Measurements from ENCODE around the gene ACYP1.
"Not testable (repeated sequence)": the region's sequence is repeated elsewhere in the genome, so short reads cannot be mapped to it uniquely, and the experiment has no call there.

Gene ACYP1

GRCh38 chr14:75077794-75078193 is 14.0 kb upstream of the ACYP1 start:
- in situ Hi-C loops (cut with MboI; ENCODE audit: low sequenced_read_pairs, unreplicated experiment): no loop called here
- no peak for TF ChIP-seq CTCF (IDR thresholded peaks at IDR 0.05; ENCODE audit: borderline replicate concordance, control extremely low read depth, extremely low read depth, insufficient read depth, missing control alignments)
- DNase-seq (ENCODE audit: low spot score): no peak

GRCh38 chr14:75070383-75070782 is 6.6 kb upstream of the ACYP1 start:
- DNase-seq (ENCODE audit: low spot score): no peak
- no peak for TF ChIP-seq CTCF (IDR thresholded peaks at IDR 0.05; ENCODE audit: borderline replicate concordance, control extremely low read depth, extremely low read depth, insufficient read depth, missing control alignments)
- in situ Hi-C loops (cut with MboI; ENCODE audit: low sequenced_read_pairs, unreplicated experiment): no loop called here

GRCh38 chr14:75069811-75070145 is 6.0 kb upstream of the ACYP1 start:
- in situ Hi-C loops (cut with MboI; ENCODE audit: low sequenced_read_pairs, unreplicated experiment): no loop called here
- no peak for DNase-seq (ENCODE audit: low spot score)
- no peak for TF ChIP-seq CTCF (IDR thresholded peaks at IDR 0.05; ENCODE audit: borderline replicate concordance, control extremely low read depth, extremely low read depth, insufficient read depth, missing control alignments)

GRCh38 chr14:75069121-75069810 is 5.4 kb upstream of the ACYP1 start, which contains the start of gene ZC2HC1C:
Gene ZC2HC1C (plus strand): TSS chr14:75069641. CDS start chr14:75070574, 933 bp downstream.
- peak; percentile 90 for DNase-seq (ENCODE audit: low spot score)
- in situ Hi-C loops (cut with MboI; ENCODE audit: low sequenced_read_pairs, unreplicated experiment): no loop called here
- TF ChIP-seq CTCF (IDR thresholded peaks at IDR 0.05; ENCODE audit: borderline replicate concordance, control extremely low read depth, extremely low read depth, insufficient read depth, missing control alignments): no peak

GRCh38 chr14:75068294-75069120 is 4.7 kb upstream of the ACYP1 start:
- DNase-seq (ENCODE audit: low spot score): no peak
- in situ Hi-C loops (cut with MboI; ENCODE audit: low sequenced_read_pairs, unreplicated experiment): no loop called here
- TF ChIP-seq CTCF (IDR thresholded peaks at IDR 0.05; ENCODE audit: borderline replicate concordance, control extremely low read depth, extremely low read depth, insufficient read depth, missing control alignments): no peak

- in situ Hi-C loops (cut with MboI; ENCODE audit: low sequenced_read_pairs, unreplicated experiment); DNase-seq (ENCODE audit: low spot score): not testable (repeated sequence)
Observed at GRCh38 chr14:75067765-75068164, 3.9 kb upstream of the ACYP1 start.

GRCh38 chr14:75067212-75067611 is 3.4 kb upstream of the ACYP1 start:
- DNase-seq (ENCODE audit: low spot score): no peak
- in situ Hi-C loops (cut with MboI; ENCODE audit: low sequenced_read_pairs, unreplicated experiment): no loop called here

More at GRCh38 chr14:75067212-75067611, 3.4 kb upstream of the ACYP1 start:
- TF ChIP-seq CTCF (IDR thresholded peaks at IDR 0.05; ENCODE audit: borderline replicate concordance, control extremely low read depth, extremely low read depth, insufficient read depth, missing control alignments): no peak

All from GM13976 (cell line).